ENCODE measurements around the gene CPT2. TPM values are rescaled to one million over a fixed set of nuclear protein-coding genes. Genes with fewer than 3 reads are reported as not detected.

Gene CPT2
- total RNA-seq, 1 donor from 2014 or later = 21.7 TPM

DNA sequence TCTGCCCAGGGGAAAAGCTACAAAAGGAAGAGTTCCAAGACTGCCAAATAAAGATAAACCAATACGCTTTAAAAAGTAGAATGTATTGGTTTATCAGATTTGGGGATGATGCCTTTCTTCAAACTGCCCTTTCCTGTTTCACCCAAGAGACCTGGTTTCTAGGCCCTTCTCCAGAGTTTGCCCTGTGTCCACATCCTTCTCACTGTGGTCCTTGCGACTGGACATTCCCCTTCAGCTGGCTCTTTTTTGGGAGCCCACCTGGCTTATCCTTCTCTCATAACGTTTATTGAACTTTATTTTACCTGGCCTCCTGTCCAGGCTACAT lies 24.3 kb downstream of the CPT2 start:
- TF ChIP-seq, protein P1, sequence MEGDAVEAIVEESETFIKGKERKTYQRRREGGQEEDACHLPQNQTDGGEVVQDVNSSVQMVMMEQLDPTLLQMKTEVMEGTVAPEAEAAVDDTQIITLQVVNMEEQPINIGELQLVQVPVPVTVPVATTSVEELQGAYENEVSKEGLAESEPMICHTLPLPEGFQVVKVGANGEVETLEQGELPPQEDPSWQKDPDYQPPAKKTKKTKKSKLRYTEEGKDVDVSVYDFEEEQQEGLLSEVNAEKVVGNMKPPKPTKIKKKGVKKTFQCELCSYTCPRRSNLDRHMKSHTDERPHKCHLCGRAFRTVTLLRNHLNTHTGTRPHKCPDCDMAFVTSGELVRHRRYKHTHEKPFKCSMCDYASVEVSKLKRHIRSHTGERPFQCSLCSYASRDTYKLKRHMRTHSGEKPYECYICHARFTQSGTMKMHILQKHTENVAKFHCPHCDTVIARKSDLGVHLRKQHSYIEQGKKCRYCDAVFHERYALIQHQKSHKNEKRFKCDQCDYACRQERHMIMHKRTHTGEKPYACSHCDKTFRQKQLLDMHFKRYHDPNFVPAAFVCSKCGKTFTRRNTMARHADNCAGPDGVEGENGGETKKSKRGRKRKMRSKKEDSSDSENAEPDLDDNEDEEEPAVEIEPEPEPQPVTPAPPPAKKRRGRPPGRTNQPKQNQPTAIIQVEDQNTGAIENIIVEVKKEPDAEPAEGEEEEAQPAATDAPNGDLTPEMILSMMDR (IDR thresholded peaks at IDR 0.05; ENCODE audit: partially characterized antibody, unreplicated experiment) = no peak
- peaks cover 4% of the 10 kb centered on the region for H3K4me1 Mint-ChIP-seq (ENCODE audit: low read depth, unreplicated experiment)

DNA sequence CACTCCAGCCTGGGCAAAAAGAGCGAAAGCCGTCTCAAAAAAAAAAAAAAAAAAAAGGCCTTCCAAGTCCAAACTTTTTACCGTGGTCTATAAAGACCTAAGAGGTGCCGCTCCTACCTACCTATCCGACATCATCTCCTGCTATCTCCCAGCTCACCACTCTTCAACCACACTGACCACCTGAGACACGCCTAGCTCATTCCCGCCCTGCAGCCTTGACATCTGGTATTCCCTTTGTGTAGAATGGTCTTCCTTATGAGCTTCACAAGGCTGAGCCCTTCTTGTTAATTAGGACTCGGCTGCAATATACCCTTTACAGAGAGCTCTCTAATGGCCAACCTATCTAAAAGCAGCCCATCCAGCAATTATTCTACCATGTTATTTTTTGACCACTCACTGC lies 41.0 kb downstream of the CPT2 start:
- H3K36me3 Mint-ChIP-seq (ENCODE audit: unreplicated experiment) = no peaks in the 10 kb centered on the region
- TF ChIP-seq, protein P1 (IDR thresholded peaks at IDR 0.05; ENCODE audit: partially characterized antibody, unreplicated experiment) = no peak
- peaks cover 13% of the 10 kb centered on the region for H3K27me3 Mint-ChIP-seq (ENCODE audit: unreplicated experiment)
- H3K4me1 Mint-ChIP-seq (ENCODE audit: low read depth, unreplicated experiment) = peaks cover 9% of the 10 kb centered on the region
- peak overlapping the region; percentile 88 for H3K27ac Mint-ChIP-seq (ENCODE audit: unreplicated experiment)
- no peak for DNase-seq
- H3K4me3 Mint-ChIP-seq (ENCODE audit: unreplicated experiment) = peak overlapping the region; percentile 94
- peaks cover 3% of the 10 kb centered on the region for H3K9me3 Mint-ChIP-seq (ENCODE audit: unreplicated experiment)

More for the DNA sequence above, 24.3 kb downstream of the CPT2 start:
- Mint-ChIP-seq H3K36me3 (ENCODE audit: unreplicated experiment) (no peaks in the 10 kb centered on the region), H3K27me3 (ENCODE audit: unreplicated experiment) (peaks cover 3% of the 10 kb centered on the region), H3K27ac (ENCODE audit: unreplicated experiment) (peak overlapping the region; percentile 90), H3K9me3 (ENCODE audit: unreplicated experiment) (no peaks in the 10 kb centered on the region), H3K4me3 (ENCODE audit: unreplicated experiment) (peak overlapping the region; percentile 88)
- no peak for DNase-seq

DNA sequence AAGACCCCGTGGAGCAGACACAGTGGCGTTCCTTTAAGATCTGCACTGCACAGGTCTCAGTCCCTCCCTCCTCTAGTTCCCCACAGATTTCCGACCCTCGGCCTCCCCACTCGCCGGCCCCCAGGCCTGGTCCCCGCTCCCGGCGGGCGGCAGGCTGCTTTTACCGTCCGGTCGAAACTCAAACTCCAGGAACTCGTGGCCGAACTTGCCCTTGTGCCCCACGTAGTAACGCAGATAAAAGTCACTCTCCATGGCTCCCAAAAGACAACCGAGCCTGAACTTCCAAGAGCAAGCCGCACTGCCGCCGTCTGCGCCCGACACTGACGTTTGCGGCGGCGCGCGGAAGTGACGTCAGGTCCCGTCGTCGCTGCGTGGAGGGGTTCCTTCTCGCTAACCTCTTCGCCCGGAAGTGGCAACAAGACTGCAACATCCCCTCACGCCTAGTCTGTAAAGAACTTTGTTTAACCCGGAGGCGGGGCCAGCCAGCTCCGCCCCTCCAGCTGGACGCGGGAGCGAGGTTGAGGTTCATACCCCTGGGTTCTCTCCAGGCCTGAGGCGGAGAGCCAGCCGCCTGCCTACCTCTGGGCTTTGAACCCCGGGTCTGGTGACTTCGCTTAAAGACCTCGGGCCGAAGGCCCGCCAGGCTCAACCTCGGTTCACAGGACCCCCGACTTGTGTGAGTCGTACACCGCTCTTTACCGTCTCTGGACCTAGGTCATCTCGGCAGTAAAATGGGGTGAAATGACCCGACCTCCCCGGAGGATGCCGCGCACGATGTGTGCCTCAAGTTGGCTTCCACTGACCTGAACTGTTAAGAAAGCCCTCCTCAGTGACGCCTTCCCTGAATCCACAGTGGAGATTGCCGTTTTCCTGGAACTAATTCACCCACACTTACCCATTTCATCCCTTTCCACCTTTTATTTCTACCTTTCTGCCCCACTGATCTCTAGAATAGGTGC lies 41.9 kb downstream of the CPT2 start, which contains the start of gene MAGOH:
TSS of gene MAGOH (minus strand) at position 322 of the 959 bp plus-strand sequence. CDS start at position 252, 70 bp downstream.
- peak within 1 kb of the TSS; percentile 94 for H3K4me3 Mint-ChIP-seq (ENCODE audit: unreplicated experiment)
- H3K27me3 Mint-ChIP-seq (ENCODE audit: unreplicated experiment) = peaks cover 13% of the 10 kb centered on the region
- H3K9me3 Mint-ChIP-seq (ENCODE audit: unreplicated experiment) = peaks cover 3% of the 10 kb centered on the region
- peaks cover 9% of the 10 kb centered on the region for H3K4me1 Mint-ChIP-seq (ENCODE audit: low read depth, unreplicated experiment)
- no peaks in the 10 kb centered on the region for H3K36me3 Mint-ChIP-seq (ENCODE audit: unreplicated experiment)
- DNase-seq = peak; percentile 97
- H3K27ac Mint-ChIP-seq (ENCODE audit: unreplicated experiment) = peak within 1 kb of the TSS; percentile 88
- TF ChIP-seq, protein P1 (IDR thresholded peaks at IDR 0.05; ENCODE audit: partially characterized antibody, unreplicated experiment) = no peak

DNA sequence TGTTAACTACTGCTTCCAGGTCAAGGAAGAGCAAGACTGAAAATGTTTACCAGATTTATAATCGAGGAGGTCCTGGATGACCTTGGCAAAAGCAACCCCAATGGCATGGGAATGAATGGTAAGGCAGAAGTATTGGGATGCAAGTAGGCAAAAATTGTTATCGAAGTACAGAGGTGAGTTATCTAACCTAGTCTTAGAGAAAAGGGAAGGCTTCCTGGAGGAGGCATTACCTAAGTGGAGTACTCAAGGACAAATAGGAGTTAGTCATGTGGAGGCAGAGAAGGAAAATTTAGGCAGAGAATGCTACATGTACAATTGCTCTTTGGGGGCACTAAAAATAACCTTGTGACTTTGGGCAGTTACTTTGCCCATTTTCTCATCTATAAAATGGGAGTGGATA lies 45.2 kb downstream of the CPT2 start:
- no peak for DNase-seq
- TF ChIP-seq, protein P1 (IDR thresholded peaks at IDR 0.05; ENCODE audit: partially characterized antibody, unreplicated experiment) = no peak
- Mint-ChIP-seq H3K9me3 (ENCODE audit: unreplicated experiment) (peaks cover 6% of the 10 kb centered on the region), H3K27ac (ENCODE audit: unreplicated experiment) (no peak overlapping the region), H3K27me3 (ENCODE audit: unreplicated experiment) (peaks cover 13% of the 10 kb centered on the region), H3K36me3 (ENCODE audit: unreplicated experiment) (no peaks in the 10 kb centered on the region), H3K4me3 (ENCODE audit: unreplicated experiment) (no peak overlapping the region), H3K4me1 (ENCODE audit: low read depth, unreplicated experiment) (peaks cover 6% of the 10 kb centered on the region)

DNA sequence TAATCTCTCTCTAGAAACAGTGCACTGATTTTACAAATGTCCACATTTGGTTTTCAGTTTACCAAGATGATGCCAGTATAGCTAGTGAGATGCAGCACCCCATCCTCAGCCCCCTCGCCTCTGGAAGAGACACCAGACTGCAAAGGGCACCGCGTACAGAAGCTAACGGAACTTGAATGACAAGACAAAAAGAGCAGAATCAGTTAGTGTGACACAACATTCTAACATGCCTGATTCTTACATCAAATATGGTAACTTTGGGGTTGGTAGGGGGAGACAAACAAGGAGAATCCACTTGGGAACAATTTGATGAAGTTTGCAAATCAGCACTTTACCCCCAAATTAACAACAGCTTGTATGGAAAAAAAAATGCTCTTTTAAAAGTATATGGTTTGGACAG lies 45.8 kb downstream of the CPT2 start:
- Mint-ChIP-seq H3K36me3 (ENCODE audit: unreplicated experiment) (peaks cover under 1% of the 10 kb centered on the region), H3K9me3 (ENCODE audit: unreplicated experiment) (peaks cover 6% of the 10 kb centered on the region), H3K4me1 (ENCODE audit: low read depth, unreplicated experiment) (peaks cover 6% of the 10 kb centered on the region), H3K27ac (ENCODE audit: unreplicated experiment) (no peak overlapping the region), H3K4me3 (ENCODE audit: unreplicated experiment) (no peak overlapping the region), H3K27me3 (ENCODE audit: unreplicated experiment) (peaks cover 13% of the 10 kb centered on the region)
- no peak for DNase-seq
- TF ChIP-seq, protein P1 (IDR thresholded peaks at IDR 0.05; ENCODE audit: partially characterized antibody, unreplicated experiment) = no peak
